Lower leg skin (tissue), 3 donors: ENCODE results near the gene OR5C1.

Experiments
- CTCF ChIP-seq, 3 donors: fragments of 450-650 bp; IDR thresholded peaks; one replicate each; pipeline ENCODE4 v1.5.1; 2016; ENCODE audit warnings: antibody characterized with exemption in 3 of 3, mild to moderate bottlenecking in 3 of 3, moderate library complexity in 2 of 3
- POLR2A ChIP-seq, 2 donors: fragments of 450-650 bp; IDR thresholded peaks; one replicate each; pipeline ENCODE4 v1.6.1; 2016 to 2017; ENCODE audit warnings: antibody characterized with exemption in 2 of 2, mild to moderate bottlenecking in 1 of 2, moderate library complexity in 1 of 2

GRCh38 chr9:122777935-122778627, 10.7 kb upstream of the OR5C1 start:
- TF ChIP-seq CTCF (IDR thresholded peaks at IDR 0.05) (no peak), POLR2A (IDR thresholded peaks at IDR 0.05) (no peak)
